HG02623 (cell line): ENCODE measurements around the gene BIN2.
"Not testable (repeated sequence)": the region's sequence is repeated elsewhere in the genome, so short reads cannot be mapped to it uniquely, and the experiment has no call there.

Experiments used
- ATAC-seq: cut with Tn5 transposase; IDR thresholded peaks from one replicate; pipeline ENCODE4 v1.9.1; 2021; ENCODE audit warnings: moderate library complexity; ENCODE audit not compliant: unreplicated experiment

BIN2 gene

GRCh38 chr12:51318057-51318806, 5.7 kb downstream of the BIN2 start:
- not testable (repeated sequence) for ATAC-seq

- ATAC-seq, result no peak
Measured at GRCh38 chr12:51311389-51311788, 12.6 kb downstream of the BIN2 start.

GRCh38 chr12:51307655-51308593, 16.1 kb downstream of the BIN2 start:
- ATAC-seq, result no peak

- ATAC-seq, result no peak
Measured at GRCh38 chr12:51306507-51306906, 17.5 kb downstream of the BIN2 start.

- not testable (repeated sequence) for ATAC-seq
Measured at GRCh38 chr12:51300768-51301167, 23.2 kb downstream of the BIN2 start.

GRCh38 chr12:51295651-51296050, 28.3 kb downstream of the BIN2 start:
- ATAC-seq, result no peak

- not testable (repeated sequence) for ATAC-seq
Measured at GRCh38 chr12:51294097-51294496, 29.9 kb downstream of the BIN2 start.

GRCh38 chr12:51293696-51294095, 30.3 kb downstream of the BIN2 start:
- ATAC-seq, result no peak

GRCh38 chr12:51291603-51292513, 32.1 kb downstream of the BIN2 start:
- not testable (repeated sequence) for ATAC-seq

- ATAC-seq, result no peak
Measured at GRCh38 chr12:51285843-51286242, 38.1 kb downstream of the BIN2 start.

GRCh38 chr12:51281202-51281924, 42.6 kb downstream of the BIN2 start:
- no peak for ATAC-seq

- no peak for ATAC-seq
Measured at GRCh38 chr12:51275088-51275487, 48.9 kb downstream of the BIN2 start.

- ATAC-seq, result not testable (repeated sequence)
Measured at GRCh38 chr12:51272810-51273209, 51.2 kb downstream of the BIN2 start.

- ATAC-seq, result no peak
Measured at GRCh38 chr12:51270951-51271518, 52.9 kb downstream of the BIN2 start.

GRCh38 chr12:51270067-51270950, 53.7 kb downstream of the BIN2 start, which contains the start of gene SMAGP:
Gene SMAGP, minus strand, starts transcription at chr12:51270415. Its CDS starts 1,137 bp downstream, at chr12:51269278.
- ATAC-seq, result peak; percentile 65

GRCh38 chr12:51269174-51270066, 54.6 kb downstream of the BIN2 start:
- ATAC-seq, result peak; percentile 45

GRCh38 chr12:51265024-51265423, 59.0 kb downstream of the BIN2 start:
- no peak for ATAC-seq

- ATAC-seq, result no peak
Measured at GRCh38 chr12:51264297-51264696, 59.7 kb downstream of the BIN2 start.
